ENCODE measurements around the gene PROK2.

The PROK2 gene

GRCh38 chr3:71784914-71785531 lies at the start of gene PROK2:
PROK2 (minus strand) TSS chr3:71785148; CDS start chr3:71785052, 96 bp downstream.
- peak; percentile 25 for DNase-seq

- no peak for DNase-seq
These were observed 46.7 kb upstream of the PROK2 start for GRCh38 chr3:71831599-71831998.

DNA sequence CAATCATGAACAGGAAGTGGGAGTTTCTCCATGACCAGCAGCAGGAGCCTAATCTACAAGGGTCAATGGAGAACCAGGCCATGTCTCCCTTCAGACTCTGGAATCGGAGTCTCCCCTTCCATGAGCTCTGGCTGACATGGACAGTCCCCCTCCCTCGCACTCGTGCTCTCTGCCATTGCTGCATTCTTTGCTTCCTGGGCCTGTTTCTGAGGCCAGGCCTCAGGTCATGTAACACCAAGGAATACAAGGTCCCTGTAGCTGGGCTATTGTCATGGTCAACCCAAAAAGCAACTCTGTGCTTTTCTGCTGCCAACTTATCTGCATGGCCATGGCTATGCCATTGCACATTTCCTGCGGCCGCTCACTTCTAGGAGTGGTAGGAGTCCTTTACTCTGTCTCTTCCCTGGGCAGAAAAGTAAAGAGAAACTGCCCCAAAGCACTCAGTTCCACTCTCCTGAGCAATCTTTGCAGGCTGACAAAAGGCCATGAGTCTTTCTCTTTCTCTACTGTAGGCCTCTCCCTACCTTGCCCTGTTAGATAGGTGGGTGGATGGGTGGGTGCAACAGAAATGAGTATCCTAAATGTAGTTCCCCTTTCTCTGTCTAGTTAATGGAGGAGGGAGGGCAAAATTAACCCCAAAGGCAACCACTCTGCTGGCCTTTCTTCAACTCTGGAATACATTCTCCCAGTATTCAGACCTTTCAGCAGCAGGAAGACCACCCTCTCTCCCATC lies 40.8 kb upstream of the PROK2 start:
- DNase-seq = no peak

DNA sequence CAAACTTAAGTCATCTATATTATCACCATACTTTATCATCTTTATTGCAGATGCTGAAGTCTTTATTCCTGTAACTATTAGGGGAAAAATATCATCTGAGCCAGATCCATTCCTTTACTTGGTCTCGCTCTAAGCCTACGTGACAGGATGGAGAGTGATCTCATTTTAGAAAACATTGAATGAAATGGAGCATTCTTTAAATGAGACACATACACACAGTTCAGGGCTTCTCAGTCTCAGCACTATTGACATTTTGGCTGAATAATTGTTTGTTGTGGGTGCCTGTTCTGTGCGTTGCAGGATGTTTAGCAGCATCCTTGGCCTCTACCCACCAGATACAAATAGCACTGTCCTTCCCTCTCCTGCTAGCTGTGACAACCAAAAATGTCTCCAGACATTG lies 36.2 kb upstream of the PROK2 start:
- DNase-seq = no peak

- no peak for DNase-seq
These were observed 32.3 kb upstream of the PROK2 start for GRCh38 chr3:71817262-71817661.

DNA sequence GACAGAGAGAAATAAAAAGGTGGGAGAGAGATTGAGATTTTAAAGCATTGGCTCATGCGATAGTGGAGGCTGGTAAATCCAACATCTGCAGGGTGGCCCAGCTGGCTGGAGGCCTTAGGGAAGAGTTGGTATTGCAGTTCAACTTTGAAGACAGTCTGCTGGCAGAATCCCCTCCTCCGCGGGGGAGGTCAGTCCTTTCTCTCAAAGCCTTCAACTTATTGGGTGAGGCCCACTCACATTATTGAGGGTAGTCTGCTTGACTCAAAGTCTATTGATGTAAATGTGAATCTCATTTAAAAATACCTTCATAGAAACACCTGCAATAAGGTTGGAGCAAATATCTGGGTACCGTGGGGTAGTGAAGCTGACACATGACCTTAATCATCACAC lies 31.8 kb upstream of the PROK2 start:
- DNase-seq = no peak

DNA sequence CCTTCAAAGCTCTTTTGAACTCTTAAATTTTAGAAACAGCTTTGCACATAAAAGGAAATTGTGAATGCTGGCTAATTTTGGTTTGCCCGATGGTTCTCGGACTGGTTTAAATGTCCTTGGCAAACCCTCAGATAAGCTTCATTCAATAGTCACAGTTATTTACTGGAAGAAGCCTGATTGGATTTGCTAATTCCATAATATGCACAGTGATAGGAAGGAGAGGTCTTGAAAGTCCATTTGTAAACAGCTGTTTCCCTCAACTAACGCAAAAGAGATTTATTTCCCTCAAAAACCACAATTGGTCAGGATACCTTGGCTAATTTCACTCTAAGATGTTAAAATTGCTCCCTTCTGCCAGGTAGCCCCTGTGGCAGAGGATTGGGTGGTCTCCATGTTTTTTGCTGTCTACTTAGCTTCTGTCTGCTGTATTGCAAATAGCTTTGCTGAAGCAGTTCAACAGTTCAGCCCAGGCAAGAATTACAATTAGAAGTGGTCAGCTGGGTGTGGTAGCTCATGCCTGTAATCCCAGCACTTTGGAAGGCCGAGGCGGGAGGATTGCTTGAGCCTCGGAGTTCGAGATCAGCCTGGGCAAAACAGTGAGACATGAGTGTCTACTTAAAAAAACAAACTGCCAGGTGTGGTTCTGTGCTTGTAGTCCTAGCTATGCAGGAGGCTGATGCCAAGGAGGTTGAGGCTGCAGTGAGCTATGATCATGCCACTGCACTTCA lies 30.6 kb upstream of the PROK2 start:
- DNase-seq = no peak

DNA sequence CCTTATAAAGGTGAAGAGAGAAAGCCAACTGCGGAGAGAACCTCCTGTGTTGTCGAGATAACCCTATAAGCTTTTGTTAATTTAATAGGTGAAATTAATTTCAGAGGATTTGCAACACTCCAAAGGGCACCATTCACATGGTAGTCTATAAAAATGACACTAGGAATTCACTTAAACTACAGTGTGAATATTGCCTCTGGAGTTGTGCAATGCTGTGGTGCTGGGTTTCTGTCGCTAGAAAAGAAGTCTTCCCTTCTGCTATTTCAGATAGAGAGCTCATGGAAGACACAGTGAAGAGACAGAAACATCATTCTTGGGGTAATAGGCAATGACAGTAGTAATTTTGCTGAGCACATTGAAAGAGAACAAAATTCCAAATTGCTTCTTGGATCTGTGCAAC lies 28.8 kb upstream of the PROK2 start:
- DNase-seq = no peak

DNA sequence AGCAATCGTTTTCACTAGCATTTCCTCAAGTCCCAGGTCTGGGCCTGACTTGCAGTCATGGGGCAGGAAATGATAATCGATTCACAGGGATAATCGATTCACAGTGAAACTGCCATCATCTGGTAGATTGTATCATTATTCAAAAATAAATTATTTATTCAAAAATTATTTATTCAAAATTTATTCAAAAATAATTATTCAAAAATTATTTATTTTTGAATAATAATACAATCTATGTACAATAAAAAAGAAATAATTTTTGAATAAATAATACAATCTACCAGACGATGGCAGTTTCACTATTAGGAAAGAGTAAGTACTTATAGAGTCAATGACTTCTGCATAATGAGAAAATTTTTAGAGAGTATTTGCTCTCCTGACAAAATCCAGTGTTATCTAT lies 28.1 kb upstream of the PROK2 start:
- no peak for DNase-seq

- no peak for DNase-seq
These were observed 25.1 kb upstream of the PROK2 start for GRCh38 chr3:71810056-71810455.

DNA sequence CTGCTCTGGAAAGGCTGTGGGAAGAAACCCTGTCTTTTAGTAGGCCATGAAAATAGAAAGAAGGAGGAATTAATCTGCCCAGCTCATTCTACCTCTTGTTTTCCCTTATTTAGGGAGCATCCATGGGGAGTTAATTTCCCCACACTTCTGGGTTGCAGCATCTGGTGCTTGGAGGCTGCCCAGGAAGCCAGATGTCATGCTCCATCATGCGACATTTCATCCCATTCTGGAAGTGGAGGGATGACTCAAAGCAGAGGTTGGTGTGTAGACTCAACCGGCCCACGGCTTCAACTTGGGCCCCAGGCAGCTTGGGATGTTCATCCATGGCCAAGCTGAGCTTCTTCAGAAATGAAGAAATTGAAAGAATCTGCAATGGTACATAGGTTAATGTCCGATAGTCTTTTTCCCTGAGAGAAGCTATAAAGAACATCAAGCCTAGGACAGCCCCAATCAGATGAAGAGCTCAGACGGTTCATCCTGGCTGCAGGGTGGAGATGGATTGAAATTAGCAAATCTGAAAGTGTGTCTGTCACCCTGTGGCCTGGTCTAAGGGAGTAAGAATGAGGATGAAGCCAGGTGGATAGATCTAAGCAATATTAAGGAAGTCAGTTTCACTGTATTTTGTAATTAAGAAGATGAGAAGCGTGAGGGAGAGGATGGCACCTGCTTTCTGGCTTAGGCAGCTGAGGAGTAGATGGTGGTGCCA lies 24.5 kb upstream of the PROK2 start:
- no peak for DNase-seq

DNA sequence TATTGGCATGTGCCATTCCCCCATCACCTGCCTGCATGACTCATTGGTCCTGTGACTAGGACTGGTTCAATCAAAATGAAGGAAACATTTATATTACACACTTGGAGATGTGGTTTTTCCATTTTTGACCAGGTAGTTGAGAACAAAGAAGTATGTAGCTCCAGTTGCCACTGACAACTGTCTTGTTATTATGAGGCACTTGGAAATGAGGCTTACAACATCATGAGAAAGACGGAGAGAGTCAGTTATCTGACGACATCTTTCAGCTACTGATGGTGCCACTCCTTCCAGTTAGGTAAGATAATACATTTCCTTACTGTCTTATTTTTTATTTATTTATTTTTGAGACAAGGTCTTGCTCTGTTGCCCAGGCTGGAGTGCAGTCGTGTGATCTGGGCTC lies 21.8 kb upstream of the PROK2 start:
- DNase-seq = no peak

GRCh38 chr3:71805691-71806090 lies 20.7 kb upstream of the PROK2 start:
- DNase-seq = no peak

GRCh38 chr3:71805199-71805598 lies 20.3 kb upstream of the PROK2 start:
- DNase-seq = no peak

GRCh38 chr3:71803248-71803647 lies 18.3 kb upstream of the PROK2 start:
- no peak for DNase-seq

DNA sequence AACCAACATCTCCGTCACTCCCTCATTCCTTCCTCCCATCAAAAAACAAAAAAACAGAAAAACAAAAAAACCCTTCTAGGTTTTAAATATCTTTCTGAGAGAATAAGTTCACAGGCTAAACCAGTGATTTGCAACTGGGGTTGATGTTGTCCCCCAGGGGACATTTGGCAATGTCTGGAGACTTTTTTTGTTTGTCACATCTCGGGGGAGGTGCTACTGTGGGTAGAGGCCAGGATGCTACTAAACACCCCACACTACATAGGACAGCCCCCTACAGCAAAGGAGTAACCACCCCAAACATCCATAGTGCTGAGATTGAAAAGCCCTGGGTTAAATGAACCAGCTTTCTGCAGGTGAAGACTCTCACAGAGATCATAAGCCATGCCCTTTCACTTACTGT lies 17.0 kb upstream of the PROK2 start:
- no peak for DNase-seq

GRCh38 chr3:71800023-71800422 lies 15.1 kb upstream of the PROK2 start:
- no peak for DNase-seq

- no peak for DNase-seq
These were observed 12.5 kb upstream of the PROK2 start for GRCh38 chr3:71797455-71797854.

DNA sequence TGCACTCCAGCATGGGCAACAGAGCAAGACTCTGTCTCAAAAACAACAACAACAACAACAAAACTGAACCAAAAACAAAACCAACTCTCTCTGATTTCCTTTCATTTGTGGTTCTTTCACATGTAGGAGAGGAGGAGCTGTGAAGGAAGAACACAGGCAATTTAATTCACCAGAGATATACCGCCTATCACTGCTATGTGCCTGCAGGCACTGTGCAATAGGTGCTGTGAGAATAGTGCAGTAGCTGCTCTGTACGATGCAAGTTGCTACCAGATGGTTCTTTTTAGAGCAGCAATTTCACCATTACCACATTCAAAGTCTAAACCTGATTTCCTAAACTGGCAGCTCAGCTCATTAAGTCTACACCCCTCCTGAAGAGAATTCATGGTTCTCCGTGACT lies 11.3 kb upstream of the PROK2 start:
- no peak for DNase-seq

DNA sequence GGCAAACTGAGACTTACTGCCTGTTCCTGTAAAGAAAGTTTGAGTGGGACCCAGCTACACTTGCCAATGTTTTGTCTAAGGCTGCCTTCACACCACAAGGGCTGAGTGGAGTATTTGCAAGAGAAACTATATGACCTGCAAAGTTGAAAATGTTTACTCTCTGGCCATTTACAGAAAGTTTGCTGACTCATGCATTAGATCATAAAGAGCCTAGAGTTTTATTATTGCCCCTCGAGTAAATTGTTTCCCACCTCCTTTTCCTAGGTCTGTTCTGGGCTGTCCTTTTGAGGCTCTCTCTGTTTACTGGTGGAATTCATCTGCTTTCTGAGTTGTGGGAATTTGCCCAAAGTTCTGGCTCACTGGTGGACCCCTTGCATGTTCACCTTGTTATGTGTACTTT lies 6.7 kb upstream of the PROK2 start:
- DNase-seq = no peak

- no peak for DNase-seq
These were observed 5.0 kb upstream of the PROK2 start for GRCh38 chr3:71789922-71790321.

- DNase-seq = no peak
These were observed 3.0 kb upstream of the PROK2 start for GRCh38 chr3:71787851-71788405.

GRCh38 chr3:71786551-71786950 lies 1.6 kb upstream of the PROK2 start:
- DNase-seq = no peak
